Effector memory CD8-positive, alpha-beta T cell (primary cell): ENCODE data around the gene KIAA0232.

Experiments
- ATAC-seq: fragments of 150-1000 bp; cut with Tn5 transposase; replicated peaks from 2 replicates; pipeline ENCODE4 v1.10.0; 2021; ENCODE audit warnings: mild to moderate bottlenecking, moderate library complexity
- DNase-seq, 3 experiments: peaks; one replicate each; pipeline ENCODE4 v3.0.0; 2021
- H3K27ac Mint-ChIP-seq, 2 donors: one replicate each; pipeline ENCODE4 v1.8.0; 2022; ENCODE audit warnings: mild to moderate bottlenecking in 2 of 2, mixed read lengths in 2 of 2, moderate library complexity in 2 of 2
- H3K27me3 Mint-ChIP-seq, 2 donors: one replicate each; pipeline ENCODE4 v1.8.0; 2022; ENCODE audit warnings: mixed read lengths in 2 of 2
- H3K36me3 Mint-ChIP-seq: one replicate; pipeline ENCODE4 v1.8.0; 2022; ENCODE audit warnings: mild to moderate bottlenecking, moderate library complexity, mixed read lengths; ENCODE audit not compliant: insufficient read depth
- H3K4me1 Mint-ChIP-seq, 2 donors: one replicate each; pipeline ENCODE4 v1.8.0; 2022; ENCODE audit warnings: low read depth in 2 of 2, mixed read lengths in 2 of 2
- H3K4me3 Mint-ChIP-seq, 2 donors: one replicate each; pipeline ENCODE4 v1.8.0; 2022; ENCODE audit warnings: mild to moderate bottlenecking in 2 of 2, mixed read lengths in 2 of 2, moderate library complexity in 2 of 2
- H3K9me3 Mint-ChIP-seq, 2 donors: one replicate each; pipeline ENCODE4 v1.8.0; 2022; ENCODE audit warnings: mixed read lengths in 2 of 2

Gene KIAA0232

DNA sequence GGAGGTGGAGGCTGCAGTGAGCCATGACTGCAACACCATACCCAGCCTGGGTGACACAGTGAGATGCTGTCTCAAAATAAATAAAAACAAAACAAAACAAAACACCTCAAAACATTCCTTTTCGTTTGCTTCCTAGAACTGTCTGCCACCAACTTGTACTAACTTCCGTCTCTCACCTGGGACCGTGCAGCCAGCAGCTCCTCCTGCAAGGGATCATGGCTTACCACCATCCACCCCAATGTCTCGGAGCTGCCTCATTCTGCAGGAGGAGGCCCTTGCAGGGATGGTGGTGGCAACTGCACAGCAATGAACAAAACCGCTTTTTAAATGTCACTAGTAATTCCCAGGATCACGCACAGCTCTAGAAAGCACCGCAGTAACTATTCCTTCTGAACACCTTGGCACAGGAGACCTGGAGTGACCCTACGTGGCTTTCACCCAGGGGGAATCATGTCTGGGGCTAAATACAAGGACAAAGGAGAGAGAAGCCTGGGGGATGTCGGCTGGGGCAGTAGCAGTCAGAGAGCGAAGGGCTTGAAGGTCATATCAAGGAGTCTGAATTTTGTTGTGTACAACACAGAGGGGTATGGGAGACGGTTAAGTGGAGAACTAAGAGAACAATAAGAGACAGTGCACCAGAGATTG is 17.4 kb upstream of the KIAA0232 start:
- ATAC-seq (no peak), DNase-seq (no peak)
- no peaks in the 10 kb centered on the region for H3K9me3 Mint-ChIP-seq
- peaks cover 0 to 10% of the 10 kb centered on the region in 2 donors for H3K27me3 Mint-ChIP-seq
- H3K27ac Mint-ChIP-seq, result peak overlapping the region in 1 of 2 donors; percentile 13
- no peak overlapping the region for H3K4me3 Mint-ChIP-seq
- H3K4me1 Mint-ChIP-seq, result peaks cover 4 to 26% of the 10 kb centered on the region in 2 donors
- peaks cover 2% of the 10 kb centered on the region for H3K36me3 Mint-ChIP-seq

GRCh38 chr4:6765703-6766102 is 16.8 kb upstream of the KIAA0232 start:
- Mint-ChIP-seq H3K27ac (peak overlapping the region in 1 of 2 donors; percentile 13), H3K36me3 (peaks cover 2% of the 10 kb centered on the region), H3K4me3 (no peak overlapping the region), H3K9me3 (no peaks in the 10 kb centered on the region), H3K27me3 (peaks cover 0 to 7% of the 10 kb centered on the region in 2 donors), H3K4me1 (peaks cover 4 to 26% of the 10 kb centered on the region in 2 donors)
- DNase-seq (no peak), ATAC-seq (no peak)

- ATAC-seq, result no peak
- H3K9me3 Mint-ChIP-seq, result no peaks in the 10 kb centered on the region
- H3K27ac Mint-ChIP-seq, result no peak overlapping the region
- peaks cover 2% of the 10 kb centered on the region for H3K36me3 Mint-ChIP-seq
- DNase-seq, result no peak
- H3K27me3 Mint-ChIP-seq, result no peaks in the 10 kb centered on the region
- peaks cover 4 to 24% of the 10 kb centered on the region in 2 donors for H3K4me1 Mint-ChIP-seq
- H3K4me3 Mint-ChIP-seq, result no peak overlapping the region
Measured at GRCh38 chr4:6767386-6767747, 15.2 kb upstream of the KIAA0232 start.

- Mint-ChIP-seq H3K27me3 (no peaks in the 10 kb centered on the region), H3K36me3 (peaks cover 2% of the 10 kb centered on the region), H3K4me1 (peaks cover 4 to 24% of the 10 kb centered on the region in 2 donors), H3K27ac (peak overlapping the region in 1 of 2 donors; percentile 32), H3K9me3 (no peaks in the 10 kb centered on the region), H3K4me3 (no peak overlapping the region)
- ATAC-seq, result no peak
- no peak for DNase-seq
Measured at GRCh38 chr4:6767748-6768538, 14.6 kb upstream of the KIAA0232 start.

GRCh38 chr4:6768539-6768905 is 14.0 kb upstream of the KIAA0232 start:
- ATAC-seq, result no peak
- Mint-ChIP-seq H3K4me1 (peaks cover 4 to 20% of the 10 kb centered on the region in 2 donors), H3K4me3 (no peak overlapping the region), H3K27me3 (no peaks in the 10 kb centered on the region), H3K36me3 (peaks cover 1% of the 10 kb centered on the region), H3K27ac (peak overlapping the region in 1 of 2 donors; percentile 32), H3K9me3 (no peaks in the 10 kb centered on the region)
- no peak for DNase-seq

GRCh38 chr4:6769233-6769988 is 13.1 kb upstream of the KIAA0232 start:
- Mint-ChIP-seq H3K4me1 (peaks cover 4 to 15% of the 10 kb centered on the region in 2 donors), H3K4me3 (no peak overlapping the region), H3K9me3 (no peaks in the 10 kb centered on the region), H3K27me3 (no peaks in the 10 kb centered on the region), H3K36me3 (no peaks in the 10 kb centered on the region), H3K27ac (no peak overlapping the region)
- ATAC-seq (peak; percentile 51), DNase-seq (no peak)

- ATAC-seq (no peak), DNase-seq (no peak)
- H3K27me3 Mint-ChIP-seq, result no peaks in the 10 kb centered on the region
Measured at GRCh38 chr4:6769989-6770420, 12.5 kb upstream of the KIAA0232 start.

DNA sequence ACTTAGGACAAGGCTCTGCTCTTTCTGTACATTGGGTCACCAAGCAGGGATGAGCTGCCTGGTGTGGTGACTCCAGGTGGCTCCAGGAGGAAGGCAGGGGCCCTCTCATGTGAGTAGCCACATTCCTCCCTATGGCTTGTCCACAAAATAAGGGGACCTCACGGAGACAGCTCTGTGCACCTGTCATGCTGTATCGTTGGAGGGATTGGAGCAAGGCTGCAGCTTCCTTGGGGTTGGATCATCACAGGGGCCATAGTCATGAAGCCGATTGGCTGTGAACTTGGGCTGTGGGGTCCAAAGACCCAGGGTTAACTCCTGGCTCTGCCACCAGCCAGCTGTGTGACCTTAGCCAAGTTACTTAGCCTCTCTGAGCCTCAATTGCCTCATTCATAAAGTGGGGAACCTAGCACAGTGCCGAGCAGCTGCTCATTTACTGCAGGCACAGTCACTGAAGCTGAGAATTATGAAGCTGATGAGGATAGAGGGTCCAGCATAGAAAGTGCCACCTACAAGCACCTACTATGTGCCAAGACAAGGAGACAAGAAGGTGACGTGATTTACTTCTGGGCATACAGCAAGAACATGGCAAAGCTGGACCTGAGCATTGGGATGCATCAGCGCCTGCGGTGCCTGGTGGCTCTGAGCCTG is 11.8 kb upstream of the KIAA0232 start:
- H3K27ac Mint-ChIP-seq, result no peak overlapping the region
- no peaks in the 10 kb centered on the region for H3K36me3 Mint-ChIP-seq
- H3K9me3 Mint-ChIP-seq, result no peaks in the 10 kb centered on the region
- H3K27me3 Mint-ChIP-seq, result no peaks in the 10 kb centered on the region
- DNase-seq (no peak), ATAC-seq (no peak)
- peaks cover 8 to 13% of the 10 kb centered on the region in 2 donors for H3K4me1 Mint-ChIP-seq
- H3K4me3 Mint-ChIP-seq, result no peak overlapping the region

More at GRCh38 chr4:6769989-6770420, 12.5 kb upstream of the KIAA0232 start:
- Mint-ChIP-seq H3K4me3 (no peak overlapping the region), H3K36me3 (no peaks in the 10 kb centered on the region), H3K9me3 (no peaks in the 10 kb centered on the region), H3K4me1 (peaks cover 4 to 14% of the 10 kb centered on the region in 2 donors), H3K27ac (no peak overlapping the region)

- no peak for DNase-seq
- no peak overlapping the region for H3K4me3 Mint-ChIP-seq
- H3K4me1 Mint-ChIP-seq, result peaks cover 6 to 10% of the 10 kb centered on the region in 2 donors
- no peak for ATAC-seq
- H3K27me3 Mint-ChIP-seq, result no peaks in the 10 kb centered on the region
- H3K9me3 Mint-ChIP-seq, result no peaks in the 10 kb centered on the region
- no peaks in the 10 kb centered on the region for H3K36me3 Mint-ChIP-seq
- no peak overlapping the region for H3K27ac Mint-ChIP-seq
Measured at GRCh38 chr4:6771229-6771671, 11.3 kb upstream of the KIAA0232 start.

GRCh38 chr4:6772223-6772928 is 10.2 kb upstream of the KIAA0232 start:
- ATAC-seq (no peak), DNase-seq (no peak)
- H3K27me3 Mint-ChIP-seq, result no peaks in the 10 kb centered on the region
- H3K4me3 Mint-ChIP-seq, result no peak overlapping the region
- no peaks in the 10 kb centered on the region for H3K36me3 Mint-ChIP-seq
- no peaks in the 10 kb centered on the region for H3K9me3 Mint-ChIP-seq
- H3K4me1 Mint-ChIP-seq, result peaks cover 12 to 14% of the 10 kb centered on the region in 2 donors
- H3K27ac Mint-ChIP-seq, result peak overlapping the region in 1 of 2 donors; percentile 8

GRCh38 chr4:6773106-6773505 is 9.4 kb upstream of the KIAA0232 start:
- Mint-ChIP-seq H3K9me3 (no peaks in the 10 kb centered on the region), H3K36me3 (peaks cover under 1% of the 10 kb centered on the region), H3K4me1 (peaks cover 20 to 21% of the 10 kb centered on the region in 2 donors), H3K27me3 (no peaks in the 10 kb centered on the region), H3K27ac (no peak overlapping the region), H3K4me3 (no peak overlapping the region)
- DNase-seq (no peak), ATAC-seq (no peak)

DNA sequence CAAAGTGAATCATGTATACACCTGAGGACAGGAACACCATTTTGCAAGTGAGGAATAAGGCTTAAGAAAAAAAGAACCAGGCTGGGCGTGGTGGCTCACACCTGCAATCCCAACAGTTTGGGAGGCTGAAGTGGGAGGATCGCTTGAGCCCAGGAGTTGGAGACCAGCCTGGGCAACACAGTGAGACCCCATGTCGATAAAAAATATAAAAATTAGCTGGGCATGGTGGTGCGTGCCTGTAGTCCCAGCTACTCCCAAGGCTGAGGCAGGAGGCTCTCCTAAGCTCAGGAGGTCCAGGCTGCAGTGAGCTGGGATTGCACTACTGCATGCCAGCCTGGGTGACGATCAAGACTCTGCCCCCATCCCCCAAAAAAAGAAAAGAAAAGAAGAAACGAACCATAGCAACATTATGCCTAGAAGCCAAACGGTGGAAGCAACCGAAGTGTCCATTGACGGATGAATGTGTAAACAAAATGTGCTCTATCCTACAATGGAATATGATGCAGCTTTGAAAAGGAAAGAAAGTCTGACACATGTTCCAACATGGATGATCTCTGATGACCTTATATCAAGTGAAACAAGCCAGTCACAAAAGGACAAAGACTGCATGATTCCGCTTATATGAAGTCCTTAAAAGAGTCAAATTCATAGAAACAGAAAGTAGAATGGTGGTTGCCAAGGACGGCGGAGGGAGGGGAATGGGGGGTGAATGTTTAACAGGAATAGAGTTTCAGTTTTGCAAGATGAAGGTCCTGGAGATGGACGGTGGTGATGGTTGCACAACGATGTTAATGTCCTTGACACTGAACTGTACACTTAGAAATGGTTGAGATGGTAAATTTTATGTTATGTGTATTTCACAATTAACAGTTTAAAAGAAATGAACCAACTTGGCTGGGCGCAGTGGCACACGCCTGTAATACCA is 8.6 kb upstream of the KIAA0232 start:
- no peak for DNase-seq
- H3K9me3 Mint-ChIP-seq, result no peaks in the 10 kb centered on the region
- no peak overlapping the region for H3K4me3 Mint-ChIP-seq
- H3K36me3 Mint-ChIP-seq, result peaks cover 8% of the 10 kb centered on the region
- no peaks in the 10 kb centered on the region for H3K27me3 Mint-ChIP-seq
- H3K27ac Mint-ChIP-seq, result no peak overlapping the region
- H3K4me1 Mint-ChIP-seq, result peaks cover 26 to 27% of the 10 kb centered on the region in 2 donors
- ATAC-seq, result no peak
